Measurements from ENCODE around the gene PIK3R5.
"Not testable (repeated sequence)": the region's sequence is repeated elsewhere in the genome, so short reads cannot be mapped to it uniquely, and the experiment has no call there.

PIK3R5 gene

DNA sequence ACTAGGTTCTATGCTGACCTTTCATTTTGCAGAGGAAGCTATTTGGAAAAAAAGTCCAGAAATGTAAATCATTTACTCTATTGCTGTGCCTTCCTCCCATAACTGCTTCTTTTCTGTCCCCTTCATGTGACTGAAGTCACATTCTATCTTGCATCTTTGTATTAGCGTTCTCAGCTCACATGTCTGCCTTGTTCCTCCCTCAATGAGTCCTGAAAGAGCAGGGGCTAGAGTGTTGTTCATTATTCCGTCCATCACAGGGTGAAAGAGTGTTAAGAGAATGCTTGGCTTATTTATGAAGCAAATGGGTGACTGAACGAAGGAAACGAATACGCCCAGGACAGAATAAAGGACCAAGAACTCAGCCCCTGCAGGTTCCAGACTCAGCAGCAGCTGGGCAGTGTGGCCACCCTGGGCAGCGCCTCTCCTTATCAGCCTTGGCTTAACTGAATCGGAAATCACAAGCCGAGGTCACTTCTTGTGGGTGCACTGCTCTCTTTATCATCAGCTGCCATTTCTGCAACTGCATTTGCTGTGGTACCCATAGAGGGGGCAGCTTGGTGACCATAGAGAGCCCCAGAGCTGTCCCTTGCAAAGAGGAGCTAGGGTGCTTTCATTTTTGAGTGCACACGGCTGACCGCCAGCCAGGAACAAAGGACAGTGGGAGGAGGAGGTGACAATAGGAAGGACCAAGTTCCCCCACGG, 96.2 kb downstream of the PIK3R5 start:
- DNase-seq (ENCODE audit: insufficient read length, low spot score) (no peak), FAIRE-seq (no peak)
- TF ChIP-seq POLR2A (IDR thresholded peaks at IDR 0.05; ENCODE audit: low read depth, low read length): no peak

DNA sequence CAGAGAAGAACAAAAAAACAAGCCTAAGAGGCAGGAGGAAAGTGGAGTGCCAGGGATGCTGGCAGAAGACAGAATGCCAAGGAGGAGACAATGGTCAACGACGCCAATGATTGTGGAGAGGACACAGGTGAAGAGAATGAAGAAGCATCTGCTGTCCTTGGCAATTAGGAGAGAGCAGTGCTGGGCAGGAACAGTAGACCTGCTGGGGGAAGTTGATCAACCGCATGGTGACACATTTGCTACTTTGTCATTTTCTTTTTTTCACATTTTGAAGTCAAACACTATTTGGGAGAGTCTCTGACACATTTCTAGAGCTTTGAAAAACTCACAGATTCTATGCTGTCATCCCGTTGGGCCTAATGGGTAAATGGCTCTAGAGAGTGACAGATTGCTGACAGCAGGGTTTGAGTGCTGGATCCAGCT, 97.0 kb downstream of the PIK3R5 start:
- FAIRE-seq (no peak), DNase-seq (ENCODE audit: insufficient read length, low spot score) (no peak)

DNA sequence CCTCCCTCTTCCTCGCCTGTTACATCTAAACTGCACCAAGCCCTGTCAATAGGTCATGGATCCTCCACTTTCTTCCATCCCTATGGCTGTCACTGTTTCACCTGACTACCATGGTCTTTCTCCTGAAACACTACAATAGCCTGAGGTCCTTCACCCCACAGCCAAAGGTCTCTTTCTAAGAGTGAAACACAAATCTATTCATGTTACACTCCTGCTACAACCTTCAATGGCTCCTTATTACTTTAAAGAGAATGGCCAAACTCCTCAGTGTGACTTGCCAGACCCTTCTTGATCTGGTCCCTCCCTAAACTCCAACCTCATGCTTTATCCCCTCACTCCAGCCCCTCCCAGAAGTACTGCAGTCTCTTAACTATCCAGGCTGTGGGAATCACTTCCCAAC, 97.4 kb downstream of the PIK3R5 start:
- no peak for TF ChIP-seq POLR2A (IDR thresholded peaks at IDR 0.05; ENCODE audit: low read depth, low read length)
- DNase-seq (ENCODE audit: insufficient read length, low spot score): no peak
- FAIRE-seq: no peak

More for the DNA sequence above, 97.0 kb downstream of the PIK3R5 start:
- no peak for TF ChIP-seq POLR2A (IDR thresholded peaks at IDR 0.05; ENCODE audit: low read depth, low read length)

DNA sequence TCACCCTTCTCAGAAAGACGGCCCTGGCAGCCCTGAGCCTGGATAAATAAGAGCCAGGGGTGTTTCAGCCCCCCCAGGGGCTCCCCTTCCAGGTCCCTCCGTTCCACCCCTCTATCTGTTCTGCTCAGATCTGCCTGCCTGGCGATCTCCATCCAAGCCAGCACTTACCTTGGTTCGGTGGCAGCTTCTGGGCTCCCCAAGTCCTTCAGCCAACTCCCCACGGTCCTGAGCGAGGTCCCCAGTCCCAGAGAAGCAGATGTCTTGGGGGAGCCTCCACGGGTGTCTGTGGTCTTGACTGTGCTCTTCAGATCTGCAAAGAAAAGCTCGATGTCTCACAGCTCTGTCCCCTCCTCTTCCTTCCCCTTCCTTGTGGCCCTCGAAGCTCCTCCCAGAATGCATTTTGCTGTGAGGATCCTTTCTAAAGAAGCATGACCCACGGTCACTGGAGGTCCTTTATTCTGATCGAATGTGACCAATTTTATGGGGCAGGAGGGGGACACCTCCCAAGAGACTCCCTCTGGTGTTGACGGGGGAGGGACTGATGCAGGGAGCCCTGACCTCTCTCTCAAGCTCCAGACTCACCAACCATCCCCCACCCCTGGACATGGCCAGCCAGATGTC, 98.0 kb downstream of the PIK3R5 start, which contains the start of gene PIK3R6:
TSS of gene PIK3R6 (minus strand) at position 314 of the 621 bp plus-strand sequence. CDS start 17,880 bp downstream, outside the sequence.
- no peak for TF ChIP-seq POLR2A (IDR thresholded peaks at IDR 0.05; ENCODE audit: low read depth, low read length)
- FAIRE-seq (no peak), DNase-seq (ENCODE audit: insufficient read length, low spot score) (no peak)

DNA sequence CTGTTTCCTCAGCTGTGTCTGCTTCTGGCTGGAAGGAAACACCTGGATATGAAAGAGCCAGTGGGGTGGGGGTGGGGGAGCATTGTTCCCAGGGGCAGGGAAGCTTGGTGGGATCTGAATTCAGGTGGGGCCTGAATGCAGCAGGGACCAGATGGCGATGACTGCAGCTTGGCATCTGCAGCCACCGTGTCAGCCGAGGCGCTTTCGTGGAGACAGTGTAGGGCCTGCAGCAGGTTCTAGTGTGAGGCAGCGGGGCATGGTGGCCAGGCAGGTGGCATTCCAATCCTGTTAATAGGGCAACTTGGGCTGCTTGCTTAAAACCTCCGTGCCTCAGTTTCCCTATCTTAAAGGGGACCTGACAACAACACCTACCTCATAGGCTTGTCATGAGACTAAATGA, 99.7 kb downstream of the PIK3R5 start:
- DNase-seq (ENCODE audit: insufficient read length, low spot score): no peak
- FAIRE-seq: no peak
- TF ChIP-seq POLR2A (IDR thresholded peaks at IDR 0.05; ENCODE audit: low read depth, low read length): no peak

DNA sequence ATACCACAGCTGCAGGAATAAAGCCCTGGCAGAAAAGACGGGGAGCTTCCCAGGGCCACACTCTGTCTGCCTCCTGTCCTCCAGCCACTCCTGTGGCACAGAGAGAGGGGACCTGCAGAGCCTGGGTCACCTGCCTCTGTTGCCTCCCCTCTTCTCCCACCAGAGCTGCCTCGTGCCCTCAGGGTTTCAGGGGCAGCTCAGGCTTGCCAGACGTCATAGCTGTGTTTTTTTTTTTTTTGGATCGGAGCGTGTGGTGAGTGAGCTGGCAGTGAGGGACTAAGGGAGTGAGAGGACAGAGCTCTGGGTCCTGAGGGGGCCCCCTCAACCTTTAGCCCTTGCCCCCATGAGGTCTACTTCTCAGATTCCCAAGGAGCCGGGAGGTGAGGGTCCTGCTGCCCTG, 100.1 kb downstream of the PIK3R5 start:
- FAIRE-seq (no peak), DNase-seq (ENCODE audit: insufficient read length, low spot score) (no peak)
- no peak for TF ChIP-seq POLR2A (IDR thresholded peaks at IDR 0.05; ENCODE audit: low read depth, low read length)

DNA sequence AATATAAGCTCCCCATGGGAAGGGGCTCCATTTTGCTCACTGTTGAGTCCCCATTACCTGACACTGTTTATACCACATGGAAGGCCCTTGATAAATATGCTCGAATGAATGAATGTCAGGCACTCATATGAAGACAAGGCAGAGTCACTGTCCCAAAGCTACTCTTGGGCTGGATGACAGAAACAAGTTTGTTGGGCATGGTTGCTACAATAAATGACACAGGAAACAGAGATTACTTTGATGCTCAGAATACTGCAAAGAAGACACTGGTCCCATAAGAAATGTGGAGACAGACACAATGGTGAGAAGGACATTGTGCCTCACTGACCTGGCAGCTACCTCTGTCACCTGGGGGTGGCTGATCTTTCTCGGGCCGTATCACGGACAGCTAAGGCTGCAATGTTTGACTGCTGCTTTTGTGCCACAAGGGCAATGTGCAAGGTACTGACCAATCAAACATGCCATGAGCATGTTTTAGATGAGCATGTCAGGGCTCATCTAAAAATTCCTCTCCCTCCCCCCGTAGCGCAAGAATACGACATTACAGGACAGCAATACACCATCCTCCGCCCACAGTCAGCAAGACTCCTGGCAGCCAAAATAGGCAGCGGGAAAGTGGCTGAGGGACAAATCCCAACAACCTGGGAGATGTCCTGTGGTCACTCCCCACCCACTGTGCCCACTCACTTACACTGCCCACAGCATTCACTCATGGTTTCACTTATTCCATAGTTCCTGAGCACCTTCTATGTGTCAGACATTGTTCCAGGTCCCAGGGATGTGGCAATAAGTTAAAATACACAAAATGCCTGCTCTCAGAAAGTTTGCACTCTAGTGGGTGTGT, 103.1 kb downstream of the PIK3R5 start:
- DNase-seq (ENCODE audit: insufficient read length, low spot score) (no peak), FAIRE-seq (no peak)
- no peak for TF ChIP-seq POLR2A (IDR thresholded peaks at IDR 0.05; ENCODE audit: low read depth, low read length)

DNA sequence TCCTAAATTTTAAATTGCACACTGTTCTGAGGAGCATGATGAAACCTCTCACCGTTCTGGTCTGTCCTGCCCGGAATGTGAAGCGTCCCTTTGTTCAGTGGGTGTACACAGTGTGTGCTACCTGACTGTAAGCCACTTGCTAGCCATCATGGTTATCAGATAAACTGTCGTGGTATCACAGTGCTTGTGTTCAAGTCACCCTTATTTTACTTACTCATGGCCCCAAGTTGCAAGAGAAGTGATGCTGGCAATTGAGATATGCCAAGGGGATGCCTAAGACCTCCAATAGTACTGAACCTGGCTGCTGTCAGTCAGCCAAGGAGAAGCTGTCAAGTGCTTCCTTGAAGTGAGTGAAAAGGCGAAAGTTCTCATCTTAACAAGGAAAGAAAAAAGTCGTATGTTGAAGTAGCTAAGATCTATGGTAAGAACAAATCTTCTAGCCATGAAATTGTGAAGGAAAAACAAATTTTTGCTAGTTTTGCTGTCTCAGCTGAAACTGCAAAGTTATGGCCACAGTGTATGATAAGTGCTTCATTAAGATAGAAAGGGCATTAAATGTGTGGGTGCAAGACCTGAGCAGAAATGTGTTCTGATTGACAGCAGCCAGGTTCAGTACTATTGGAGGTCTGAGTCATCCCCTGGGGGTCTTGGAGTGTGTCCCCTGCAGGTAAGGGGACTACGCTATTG, 103.9 kb downstream of the PIK3R5 start:
- no peak for TF ChIP-seq POLR2A (IDR thresholded peaks at IDR 0.05; ENCODE audit: low read depth, low read length)
- FAIRE-seq: no peak

DNA sequence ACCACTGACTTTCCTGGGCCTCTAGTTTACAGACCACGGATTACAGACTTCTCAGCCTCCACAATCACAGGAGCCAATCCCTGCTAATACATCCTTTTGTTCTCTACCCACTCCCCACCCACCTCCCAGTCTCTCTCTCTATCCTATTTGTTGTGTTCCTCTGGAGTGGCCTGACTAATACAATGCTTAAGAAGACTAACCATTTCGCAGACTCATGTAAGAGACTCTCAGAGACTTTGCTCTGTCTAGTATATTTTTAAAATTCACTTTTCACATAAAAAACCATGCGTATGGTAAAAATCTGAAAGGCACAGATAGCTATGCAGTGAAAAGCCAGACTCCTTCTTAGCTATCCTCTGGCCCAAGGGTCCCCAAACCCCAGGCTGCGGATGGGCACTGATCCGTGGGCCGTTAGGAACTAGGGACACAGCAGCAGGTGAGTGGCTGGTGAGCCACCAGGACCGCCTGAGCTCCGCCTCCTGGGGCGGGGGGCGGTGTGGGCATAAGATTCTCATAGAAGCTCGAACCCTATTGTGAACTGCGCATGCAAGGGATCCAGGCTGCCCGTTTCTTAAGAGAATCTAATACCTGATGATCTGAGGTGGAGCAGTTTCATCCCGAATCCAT, 105.6 kb downstream of the PIK3R5 start:
- DNase-seq (ENCODE audit: insufficient read length, low spot score) (no peak), FAIRE-seq (no peak)
- no peak for TF ChIP-seq POLR2A (IDR thresholded peaks at IDR 0.05; ENCODE audit: low read depth, low read length)

More for the DNA sequence above, 103.9 kb downstream of the PIK3R5 start:
- DNase-seq (ENCODE audit: insufficient read length, low spot score): no peak

DNA sequence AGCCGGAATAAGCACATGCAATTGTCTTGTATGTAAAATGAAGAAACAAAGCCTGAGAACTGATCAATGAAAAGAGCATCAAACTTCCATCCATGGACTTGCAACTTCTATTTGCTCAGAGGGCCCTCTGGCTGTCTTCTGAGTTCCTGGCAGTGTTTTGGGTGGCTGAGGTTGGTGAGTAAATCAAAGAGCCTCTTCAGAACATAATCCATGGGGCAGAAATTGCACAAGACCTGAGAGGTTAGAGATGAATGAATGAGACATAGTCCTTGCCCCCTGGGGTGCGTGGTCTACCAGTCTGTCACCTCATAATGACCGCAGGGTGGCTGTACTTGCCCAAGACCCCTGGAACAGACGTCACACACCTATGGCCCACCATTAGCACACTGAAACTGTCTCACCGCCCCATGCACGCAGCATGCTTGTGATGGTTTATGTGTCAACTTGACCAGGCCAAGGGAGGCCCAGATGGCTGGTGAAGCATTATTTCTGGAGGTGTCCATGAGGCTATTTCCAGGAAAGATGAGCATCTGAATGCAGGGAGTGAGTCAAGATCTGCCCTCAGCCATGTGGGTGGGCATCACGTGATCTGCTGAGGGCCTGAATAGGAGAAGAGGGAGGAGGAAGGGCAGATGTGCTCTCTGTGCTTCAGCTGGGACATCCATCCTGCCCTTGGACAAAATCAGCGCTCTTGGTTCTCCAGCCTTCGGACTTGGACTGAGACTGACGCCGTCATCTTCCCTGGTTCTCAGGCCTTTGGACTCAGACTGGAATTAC, 106.3 kb downstream of the PIK3R5 start:
- FAIRE-seq: no peak
- no peak for TF ChIP-seq POLR2A (IDR thresholded peaks at IDR 0.05; ENCODE audit: low read depth, low read length)
- no peak for DNase-seq (ENCODE audit: insufficient read length, low spot score)

DNA sequence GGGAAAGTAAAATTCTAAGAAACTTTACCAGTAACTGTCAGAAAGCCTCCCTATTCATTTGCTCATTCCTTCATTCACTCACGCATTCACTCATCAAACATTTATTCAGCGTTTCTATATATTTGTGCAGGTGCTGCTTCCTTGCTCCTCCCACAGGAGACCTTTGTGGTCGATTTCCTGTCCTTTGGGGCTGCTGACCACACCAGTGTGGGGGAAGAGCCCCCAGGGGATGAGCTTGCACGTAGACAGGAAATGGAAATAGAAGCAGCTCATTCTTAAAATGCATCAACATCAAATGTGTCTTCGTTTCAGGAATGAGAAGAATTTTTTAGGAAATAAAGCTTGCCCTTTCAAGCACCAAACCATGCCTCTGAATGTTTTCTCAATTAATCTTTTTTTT, 107.6 kb downstream of the PIK3R5 start:
- FAIRE-seq (no peak), DNase-seq (ENCODE audit: insufficient read length, low spot score) (no peak)
- no peak for TF ChIP-seq POLR2A (IDR thresholded peaks at IDR 0.05; ENCODE audit: low read depth, low read length)

DNA sequence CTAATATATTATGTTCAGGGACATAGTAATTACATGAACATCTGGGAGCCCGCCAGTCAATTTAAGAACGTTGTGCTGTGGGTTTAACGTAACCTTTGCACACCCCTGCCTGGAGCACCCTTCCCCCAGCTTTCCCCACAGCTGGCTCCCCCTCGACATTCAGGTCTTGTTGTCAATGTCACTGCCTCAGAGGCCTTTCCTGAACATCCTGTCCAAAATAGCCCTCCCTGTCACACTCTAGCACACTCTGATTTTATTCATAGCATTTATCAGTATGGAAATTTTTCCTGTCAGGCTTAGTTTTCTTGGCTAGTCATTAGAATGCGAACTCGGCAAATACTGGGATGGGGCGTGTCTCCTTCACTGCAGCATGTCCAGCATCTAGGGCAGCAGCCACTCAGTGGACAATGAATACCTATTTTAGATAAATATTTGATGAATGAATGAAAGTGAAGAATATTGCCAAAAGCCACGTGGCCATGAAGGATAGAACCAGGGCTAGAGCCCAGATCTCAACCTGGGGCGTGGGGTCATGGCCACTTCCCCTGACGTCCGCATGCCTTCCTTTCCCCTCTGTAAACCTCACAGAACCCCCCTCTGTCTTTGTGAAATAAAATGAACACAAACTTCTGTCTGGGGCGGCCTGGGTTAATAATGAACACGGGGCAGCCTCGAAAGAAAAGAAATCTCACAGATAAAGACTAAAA, 108.5 kb downstream of the PIK3R5 start:
- no peak for TF ChIP-seq POLR2A (IDR thresholded peaks at IDR 0.05; ENCODE audit: low read depth, low read length)
- no peak for FAIRE-seq
- DNase-seq (ENCODE audit: insufficient read length, low spot score): no peak

DNA sequence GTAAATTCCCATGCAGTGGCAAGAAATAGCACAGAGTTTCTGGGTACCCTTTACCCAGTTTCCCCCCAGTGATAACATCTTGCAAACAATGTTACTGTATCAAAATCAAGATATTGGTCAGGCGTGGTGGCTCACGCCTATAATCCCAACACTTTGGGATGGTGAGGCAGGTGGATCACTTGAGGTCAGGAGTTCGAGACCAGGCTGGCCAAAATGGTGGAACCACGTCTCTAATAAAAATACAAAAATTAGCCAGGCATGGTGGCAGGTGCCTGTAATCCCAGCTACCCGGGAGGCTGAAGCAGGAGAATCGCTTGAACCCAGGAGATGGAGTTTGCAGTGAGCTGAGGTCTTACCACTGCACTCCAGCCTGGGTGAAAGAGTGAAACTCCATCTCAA, 109.3 kb downstream of the PIK3R5 start:
- not testable (repeated sequence) for DNase-seq (ENCODE audit: insufficient read length, low spot score); FAIRE-seq

Measured in H54 (cell line).